ENCODE data around the gene ZDHHC20. TPM values are rescaled to one million over a fixed set of nuclear protein-coding genes. Genes with fewer than 3 reads are reported as not detected.

The ZDHHC20 gene
- total and polyA plus RNA-seq, 2 of the 13 experiments (the other 11 are each of a cell fraction or from before 2014, with no cell fraction given) = 19.9 to 59.9 TPM

- no peak for TF ChIP-seq ZNF775 (CRISPR knock-in tag; IDR thresholded peaks at IDR 0.05; ENCODE audit: borderline replicate concordance)
- peak; percentile 78 to 89 for TF ChIP-seq MAFK (conservative IDR thresholded peaks at IDR 0.05 in 1 of 2, IDR thresholded peaks at IDR 0.05 in 1 of 2; ENCODE audit: low read length in 2 of 2)
- no peak for TF ChIP-seq RNF2 (conservative IDR thresholded peaks at IDR 0.05; ENCODE audit: low read depth)
- TF ChIP-seq NR2F1 (CRISPR knock-in tag; IDR thresholded peaks at IDR 0.05) = peak in 1 of 2 experiments; percentile 40; a peak in 1 of 4 replicates
- TF ChIP-seq ZMYM3 (CRISPR knock-in tag; IDR thresholded peaks at IDR 0.05) = no peak
- peak; percentile 72; the same call in 1 of the 2 replicates for TF ChIP-seq FOSL1 (CRISPR knock-in tag; IDR thresholded peaks at IDR 0.05; ENCODE audit: borderline replicate concordance)
- TF ChIP-seq NR2F6 (IDR thresholded peaks at IDR 0.05) = no peak
- TF ChIP-seq NR2F6 (CRISPR knock-in tag; IDR thresholded peaks at IDR 0.05) = peak; percentile 37; the same call in 1 of the 2 replicates
- TF ChIP-seq ZNF160 (CRISPR knock-in tag; IDR thresholded peaks at IDR 0.05) = no peak
Measured at GRCh38 chr13:21402586-21403307, 56.4 kb downstream of the ZDHHC20 start (continued).

GRCh38 chr13:21399741-21400140, 59.4 kb downstream of the ZDHHC20 start:
- BruUV-seq (replicated peaks) = no TSS peak
- DNase-seq (ENCODE audit: low spot score) = no peak
- Histone ChIP-seq H3K9ac (ENCODE audit: insufficient read depth, low read depth, low read length) (no peak overlapping the region), H3K9me3 (ENCODE audit: low read length) (no peaks in the 10 kb centered on the region), H3K4me3 (replicated peaks in 1 of 3; ENCODE audit: insufficient read depth in 1 of 3, low read depth in 2 of 3, low read length in 3 of 3) (no peak overlapping the region), H3K36me3 (replicated peaks in 1 of 2; ENCODE audit: control insufficient read depth in 1 of 2, insufficient read depth in 2 of 2, low read length in 2 of 2) (peaks cover 2 to 11% of the 10 kb centered on the region in 2 experiments; a peak in 2 of 5 replicates), H3K4me1 (ENCODE audit: insufficient read depth, low read length) (peaks cover 20% of the 10 kb centered on the region), H3K4me2 (ENCODE audit: low read depth, low read length) (no peak overlapping the region), H3K27ac (ENCODE audit: extremely low read length, insufficient read depth, low read length) (no peak overlapping the region), H3K79me2 (ENCODE audit: insufficient read depth, low read length) (no peaks in the 10 kb centered on the region), H2AFZ (ENCODE audit: low read length) (no peak overlapping the region), H3K27me3 (ENCODE audit: control insufficient read depth in 1 of 2, insufficient read depth in 2 of 2, low read length in 2 of 2) (no peaks in the 10 kb centered on the region), H4K20me1 (ENCODE audit: insufficient read depth, low read length) (no peaks in the 10 kb centered on the region)
- intact Hi-C loops (cut with micrococcal nuclease; ENCODE audit: unreplicated experiment) (loop anchor here (5.0 kb wide), 2 partner anchors 58 to 78 kb away; partner anchors contain the start of gene ZDHHC20), in situ Hi-C loops (cut with HindIII; ENCODE audit: extremely low pct_ligation_motif_present, low pct_unique_long_range_greater_than_20kb) (no loop called here)
- FAIRE-seq = no peak
- 93% methylated on average over 3 of the region's 3 CpGs for WGBS (ENCODE audit: low lambda C conversion rate)
- ChIA-PET CTCF (ENCODE audit: low intra/inter-chr PET ratio, low total read pairs) (no interaction called here), POLR2A (no interaction called here)
- TF ChIP-seq ZNF883 (CRISPR knock-in tag; IDR thresholded peaks at IDR 0.05; ENCODE audit: not compliant biosample characterization) = no peak
- no peak for TF ChIP-seq ZNF597 (CRISPR knock-in tag; IDR thresholded peaks at IDR 0.05)
- TF ChIP-seq SRY (CRISPR knock-in tag; IDR thresholded peaks at IDR 0.05) = no peak
- no peak for TF ChIP-seq KLF9 (CRISPR knock-in tag; IDR thresholded peaks at IDR 0.05; ENCODE audit: low read depth)
- no peak for TF ChIP-seq ZNF607 (CRISPR knock-in tag; IDR thresholded peaks at IDR 0.05; ENCODE audit: borderline replicate concordance)
- no peak for TF ChIP-seq YEATS4 (CRISPR knock-in tag; IDR thresholded peaks at IDR 0.05; ENCODE audit: borderline replicate concordance)
- no peak for TF ChIP-seq ZNF564 (CRISPR knock-in tag; IDR thresholded peaks at IDR 0.05)
- no peak for TF ChIP-seq ZNF160 (CRISPR knock-in tag; IDR thresholded peaks at IDR 0.05)
- no peak for TF ChIP-seq LRRFIP1 (CRISPR knock-in tag; conservative IDR thresholded peaks at IDR 0.05)
- TF ChIP-seq IKZF1 (IDR thresholded peaks at IDR 0.05) = no peak
- no peak for TF ChIP-seq ZBTB43 (CRISPR knock-in tag; conservative IDR thresholded peaks at IDR 0.05)
- no peak for ATAC-seq
